Activated CD8-positive, alpha-beta memory T cell treated with anti-CD3 and anti-CD28 coated beads for 1 hour (primary cell): ENCODE data around the gene ATP1A1.
A peak's percentile ranks its signal among the peaks of the same experiment; 100 is the strongest.

ENCODE experiments used
- DNase-seq, 2 donors: peaks; one replicate each; pipeline ENCODE4 v3.0.0-alpha.2; 2020; ENCODE audit warnings: low read depth in 1 of 2; ENCODE audit errors: extremely low read depth in 1 of 2

ATP1A1 gene

DNA sequence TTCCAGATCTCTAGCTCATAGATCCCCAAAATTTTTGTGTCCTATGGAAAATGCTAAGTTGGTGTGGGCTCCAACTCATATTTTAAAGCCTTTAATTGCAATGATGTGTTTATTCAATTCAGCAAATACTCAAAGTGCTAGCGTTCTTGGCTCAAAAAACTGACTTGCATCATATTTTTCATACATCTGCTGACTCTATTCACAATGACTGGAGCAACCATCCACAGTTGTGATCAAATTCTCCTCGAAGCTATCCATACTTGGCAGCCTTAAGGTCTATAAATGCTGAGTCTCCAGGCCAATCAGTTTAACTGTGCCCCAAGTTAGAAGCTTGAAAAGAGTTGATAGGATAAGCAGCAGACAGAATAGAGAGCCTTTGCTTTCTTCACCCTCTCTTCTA, 2.9 kb upstream of the ATP1A1 start:
- DNase-seq, result no peak

DNA sequence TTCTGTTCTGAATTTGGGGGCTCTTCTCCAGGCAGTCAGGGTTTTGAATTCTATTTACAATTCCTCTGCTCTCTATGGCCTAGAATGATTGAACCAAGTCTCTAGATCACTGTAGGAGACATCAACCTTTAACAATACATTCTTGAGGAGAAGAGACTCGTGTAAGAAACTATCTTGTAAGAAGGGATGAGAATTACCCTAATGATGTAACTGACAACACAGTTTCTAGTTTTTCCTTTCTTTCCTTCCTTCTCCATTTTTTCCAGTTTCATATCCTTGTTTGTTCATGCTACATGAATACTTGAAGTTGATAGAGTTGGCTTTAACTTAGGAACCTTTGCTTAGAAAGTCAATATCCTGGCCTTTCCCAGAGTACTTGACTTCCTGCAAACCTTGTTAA, 1.3 kb upstream of the ATP1A1 start:
- no peak for DNase-seq

DNA sequence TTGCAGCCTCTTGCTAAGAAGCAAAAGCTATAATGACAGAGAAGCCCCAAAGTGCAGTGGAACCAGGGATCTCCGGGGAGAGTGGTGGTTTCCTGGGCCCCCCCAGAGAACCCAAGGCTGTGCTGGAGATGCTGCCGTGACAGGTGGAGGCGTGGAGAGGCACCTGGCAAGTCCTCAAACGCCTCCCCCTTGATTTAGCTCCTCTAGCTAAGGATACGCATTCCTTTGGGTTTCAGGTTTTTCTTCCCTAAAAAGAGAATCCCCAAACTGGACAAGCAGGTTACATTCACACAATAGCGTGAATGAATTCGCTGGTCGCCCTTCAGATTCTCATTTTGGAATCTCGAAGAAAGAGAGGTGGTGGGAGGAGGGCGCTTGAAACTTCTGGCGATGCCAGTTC, 853 bp upstream of the ATP1A1 start:
- DNase-seq, result no peak

DNA sequence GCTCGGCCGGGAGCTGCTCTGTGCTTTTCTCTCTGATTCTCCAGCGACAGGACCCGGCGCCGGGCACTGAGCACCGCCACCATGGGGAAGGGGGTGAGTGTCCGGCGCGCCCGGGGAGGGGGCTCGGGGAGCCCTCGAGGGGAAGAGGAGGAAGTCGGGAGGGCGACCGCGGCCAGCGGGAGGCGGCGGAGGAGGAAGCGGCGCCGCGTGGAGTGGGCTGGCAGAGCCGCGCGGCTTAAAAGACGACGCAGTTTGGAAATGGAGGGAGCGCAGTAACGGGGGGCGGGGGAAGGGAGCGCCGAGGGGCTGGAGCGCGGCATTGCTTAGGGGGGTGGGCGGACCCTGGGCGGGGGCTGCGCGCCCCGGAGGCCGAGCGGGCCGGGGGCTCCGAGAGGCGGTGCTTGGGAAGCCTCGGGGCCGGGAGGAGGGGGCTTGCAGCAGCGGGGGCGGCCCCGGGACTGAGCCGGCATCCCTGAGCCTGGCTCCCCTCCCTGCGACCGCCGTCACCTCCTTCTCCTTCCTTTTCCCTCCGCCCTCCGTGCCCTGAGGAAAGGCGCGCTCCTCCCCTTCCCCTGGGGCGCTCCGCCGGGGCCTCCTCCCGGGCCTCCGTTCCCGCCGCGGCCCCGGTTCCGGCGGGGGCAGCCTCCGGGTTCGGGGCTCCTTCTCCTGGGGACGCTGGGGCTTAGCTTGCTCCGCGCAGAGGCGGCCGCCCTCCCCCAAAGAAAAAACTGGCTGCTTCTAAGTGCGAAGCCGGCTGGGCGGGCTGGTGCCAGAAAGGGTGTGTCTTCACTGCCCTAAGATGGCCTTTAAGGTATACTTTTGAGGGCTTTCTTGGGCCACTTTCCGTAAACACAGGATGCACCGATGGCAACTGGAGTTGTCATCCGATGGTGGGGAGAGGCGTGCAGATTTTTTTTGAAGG, 648 bp downstream of the ATP1A1 start:
- DNase-seq, result peak in 1 of 2 donors; percentile 33

DNA sequence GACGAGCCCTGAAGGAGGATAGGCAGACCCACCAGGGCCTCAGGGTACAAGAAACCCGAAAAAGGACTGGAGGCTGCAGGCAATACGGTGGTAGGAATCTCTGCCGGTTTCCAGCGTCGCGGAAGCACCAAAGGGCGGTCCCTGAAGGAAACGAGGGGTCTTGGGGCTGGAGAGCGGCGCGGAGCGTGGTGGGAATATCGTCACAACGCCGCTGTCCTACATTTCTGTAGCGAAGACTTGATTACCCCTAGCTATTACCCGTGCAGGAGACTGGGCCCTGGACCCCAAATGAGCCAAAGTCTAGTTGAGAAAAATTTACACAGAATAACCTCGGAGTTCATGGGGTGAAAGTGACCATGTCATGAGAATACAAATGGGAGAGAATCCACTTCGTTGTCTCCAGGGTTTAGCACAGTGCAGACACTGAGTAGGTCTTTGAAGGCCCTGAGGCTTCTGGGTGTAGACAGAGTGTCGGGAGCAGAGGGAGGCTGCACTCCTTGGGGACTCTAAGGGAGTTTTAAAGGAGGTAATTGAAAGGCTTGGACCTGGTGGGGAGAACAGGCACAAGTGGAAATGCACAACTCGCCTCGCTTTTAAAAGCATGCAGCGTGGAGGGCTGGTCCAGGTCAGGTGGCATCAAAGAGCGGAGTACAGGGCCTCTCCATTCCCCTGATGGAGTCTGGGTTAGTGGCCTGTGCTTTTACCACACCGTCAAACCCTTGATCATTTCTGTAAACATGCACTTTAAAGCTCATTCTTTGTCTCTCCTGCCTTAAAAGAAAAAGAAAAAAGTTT, 1.5 kb downstream of the ATP1A1 start:
- no peak for DNase-seq

DNA sequence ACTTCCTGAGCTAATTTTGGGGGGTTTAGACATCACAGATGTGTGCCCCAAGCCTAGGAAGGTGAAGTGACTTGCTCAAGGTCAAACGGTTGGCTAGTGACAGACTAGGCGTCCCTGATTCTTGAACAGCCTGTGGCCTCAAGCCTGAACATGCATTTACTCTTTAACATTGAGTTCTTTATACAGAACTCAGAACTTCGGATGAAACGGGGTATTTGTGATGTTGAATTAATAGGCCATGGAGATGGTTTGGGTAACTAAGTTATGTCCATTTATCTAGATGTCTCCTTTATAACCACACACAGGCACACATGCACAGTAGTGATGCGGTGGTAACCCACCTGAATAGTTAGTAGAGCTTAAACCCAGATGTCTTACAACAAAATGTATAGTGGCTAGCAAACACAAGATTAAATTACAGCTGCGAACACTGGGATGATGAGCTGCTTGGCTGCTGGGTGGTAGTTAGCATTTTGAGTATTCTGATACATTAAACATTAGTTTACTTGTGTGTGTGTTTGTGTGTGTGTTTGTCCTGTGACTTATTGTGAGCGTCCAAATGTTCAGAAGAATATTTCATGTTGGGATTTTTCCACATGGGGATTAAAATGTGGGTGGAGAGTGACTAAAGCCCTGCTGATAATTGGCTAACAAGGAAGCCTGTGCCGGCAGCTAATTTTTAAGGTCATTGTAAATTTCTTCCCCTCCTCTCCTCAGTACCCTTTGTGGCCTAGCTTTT, 2.3 kb downstream of the ATP1A1 start:
- DNase-seq, result no peak

DNA sequence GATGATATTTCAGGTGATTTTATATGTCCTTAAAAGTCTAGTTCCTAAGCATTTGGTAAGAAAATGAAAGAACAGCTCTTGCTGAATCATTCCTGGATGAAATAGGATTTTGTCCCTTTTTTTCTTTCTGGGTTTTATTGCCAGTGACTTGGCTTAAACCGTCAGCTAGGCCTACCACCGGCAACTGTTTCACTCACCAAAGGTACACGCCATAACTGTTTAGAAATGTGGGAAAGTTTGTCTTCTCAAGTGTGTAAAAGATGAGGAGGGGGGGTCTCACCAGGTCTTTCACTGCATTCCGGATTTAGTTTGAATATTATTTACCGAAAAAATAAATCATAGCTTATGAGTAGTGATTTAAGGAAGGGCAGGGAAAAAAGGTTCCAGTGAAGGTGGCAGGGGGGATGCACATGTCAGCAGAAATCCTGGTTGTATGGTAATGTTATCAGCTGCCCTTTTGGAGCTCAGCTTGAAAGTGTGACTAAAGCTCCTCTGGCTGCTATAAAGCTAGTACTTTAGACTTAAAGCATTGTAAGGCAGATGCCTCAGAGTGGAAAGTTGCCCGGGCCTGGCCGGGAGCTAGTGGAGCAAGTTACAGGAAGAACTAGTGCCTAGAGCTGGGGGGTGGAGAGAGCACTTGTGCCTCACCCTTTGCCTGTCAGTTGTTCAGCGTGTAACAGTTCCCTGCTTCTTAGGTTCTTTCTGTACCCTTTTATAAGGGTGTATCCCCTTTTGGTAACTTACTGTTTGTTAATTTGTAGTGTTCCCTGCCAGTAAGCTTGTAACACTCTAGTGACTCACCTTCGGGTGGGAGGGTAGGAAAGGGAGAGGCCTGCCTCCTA, 3.1 kb downstream of the ATP1A1 start:
- DNase-seq, result no peak

DNA sequence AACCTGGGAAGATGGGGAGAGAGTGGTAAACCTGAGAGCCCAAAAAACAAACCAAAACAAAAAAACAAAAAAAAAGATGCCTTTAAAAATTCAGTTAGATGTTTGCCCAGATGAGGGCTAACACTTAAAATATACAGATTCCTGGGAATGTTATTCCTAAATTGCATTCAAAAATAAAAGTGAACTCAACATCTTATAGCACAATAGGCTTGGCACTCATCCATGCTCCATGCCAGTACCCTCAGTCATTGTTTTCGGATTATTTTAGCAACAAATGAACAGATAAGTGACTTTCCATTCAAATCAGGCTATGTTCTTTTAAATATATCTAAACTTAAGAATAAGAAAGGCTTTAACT, 3.7 kb downstream of the ATP1A1 start:
- DNase-seq, result no peak

DNA sequence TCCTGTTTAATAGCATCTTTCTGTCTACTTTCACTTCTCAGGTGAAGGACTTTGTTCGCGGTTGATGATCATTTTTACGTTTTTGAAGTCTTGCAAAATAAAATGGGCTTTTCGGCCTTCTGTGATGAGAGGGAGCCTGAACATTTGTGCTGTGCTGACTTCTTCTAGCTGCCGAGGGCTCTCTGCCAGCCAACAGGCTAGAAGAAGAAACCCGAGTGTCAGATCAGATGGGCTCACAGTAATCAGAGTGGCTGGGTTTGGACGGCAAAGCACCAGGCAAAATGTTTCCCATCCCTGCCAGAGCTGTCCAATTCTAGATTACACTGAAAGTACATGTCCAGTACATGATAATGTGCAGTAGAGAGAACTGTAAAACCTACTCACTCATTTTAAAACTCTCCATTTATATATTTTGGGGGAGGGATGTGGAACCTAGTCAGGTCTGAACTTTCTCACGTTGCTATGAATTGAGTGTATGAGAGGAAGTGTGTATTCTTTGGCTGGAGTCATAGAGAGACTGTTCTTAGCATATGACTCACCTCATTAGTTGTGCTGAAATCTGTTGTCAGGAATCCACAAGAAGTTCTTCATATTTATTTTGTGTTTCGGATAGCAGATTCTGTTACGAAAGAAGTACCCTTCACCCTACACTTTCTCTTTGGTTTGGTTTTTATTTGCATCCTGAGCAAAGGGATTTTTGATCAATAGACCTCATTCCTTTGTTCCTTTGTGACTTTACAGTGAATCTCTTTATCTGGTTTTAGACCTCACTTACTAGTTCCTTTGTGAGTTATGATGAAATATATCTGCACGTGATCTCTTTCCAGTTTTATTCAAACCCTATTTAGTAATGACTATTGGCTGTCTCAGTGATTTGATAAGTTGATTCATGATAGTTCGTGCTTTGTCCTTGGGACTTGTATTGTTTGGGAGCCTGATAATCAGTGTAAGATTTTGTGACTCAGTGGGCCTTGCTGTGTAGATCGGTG, 4.8 kb downstream of the ATP1A1 start:
- DNase-seq, result no peak

DNA sequence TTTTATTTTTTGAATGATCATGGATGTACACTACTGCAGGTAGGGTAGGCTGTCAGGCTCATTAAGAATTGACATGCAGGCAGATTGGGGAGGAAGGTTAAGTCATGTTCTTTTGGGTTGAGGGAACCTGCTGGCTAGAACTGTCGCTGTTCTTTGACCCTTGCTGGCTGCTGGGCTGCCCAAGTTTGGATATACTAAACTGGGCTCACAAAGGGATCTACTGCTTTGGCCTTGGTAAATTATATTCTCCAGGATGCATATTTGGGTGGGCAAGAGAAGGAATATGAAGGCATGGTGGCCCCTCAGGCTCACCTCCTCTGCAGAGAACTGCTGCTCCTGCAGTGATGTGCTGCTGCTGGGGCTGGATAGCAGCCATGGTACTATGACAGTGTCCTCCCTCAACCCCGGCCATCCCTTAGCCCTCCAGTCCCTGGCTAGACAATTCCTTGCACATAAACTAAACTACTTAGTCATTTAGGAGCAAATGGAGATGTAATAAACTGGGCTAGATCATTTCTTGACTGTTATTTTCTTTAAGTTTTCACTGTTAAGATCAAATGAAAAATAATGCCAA, 6.1 kb downstream of the ATP1A1 start:
- no peak for DNase-seq

DNA sequence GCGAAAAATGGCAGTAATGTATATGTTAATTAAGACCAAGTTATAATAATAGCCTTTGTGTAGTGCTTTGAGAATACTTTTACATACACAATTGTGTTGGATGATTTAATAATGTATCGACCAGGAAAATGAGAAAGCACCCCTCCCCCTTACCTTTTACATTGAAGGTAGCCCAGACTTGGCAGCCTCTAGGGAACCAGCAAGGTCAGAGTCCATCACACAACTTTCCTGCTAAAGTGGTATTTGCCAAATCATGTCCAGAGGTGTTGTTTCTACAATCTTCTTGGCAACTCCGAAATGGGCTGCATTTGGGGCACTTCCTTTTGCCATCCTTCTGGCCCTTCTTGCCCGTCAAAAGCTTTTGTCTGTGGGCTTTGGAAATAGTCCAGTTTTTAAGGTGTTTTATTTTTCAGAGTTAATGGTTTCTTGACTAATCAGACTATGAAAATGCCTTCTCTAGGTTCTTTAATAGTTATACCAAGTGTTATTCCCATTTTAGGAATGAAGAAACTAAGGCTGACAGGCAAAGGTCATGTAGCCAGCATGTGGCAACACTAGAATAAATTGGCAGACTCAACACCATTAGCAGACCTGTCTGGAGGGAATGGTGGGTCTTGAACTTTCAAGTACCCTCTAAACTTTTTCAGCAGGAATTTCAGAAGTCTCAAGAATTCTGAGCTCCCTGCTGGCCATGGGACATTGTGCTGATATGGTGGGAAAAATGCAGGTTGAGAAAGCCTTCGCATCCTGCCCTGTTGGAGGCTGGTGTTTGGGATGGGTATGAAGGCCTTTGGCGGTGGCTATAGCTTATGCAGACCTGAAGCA, 6.8 kb downstream of the ATP1A1 start:
- DNase-seq, result no peak

DNA sequence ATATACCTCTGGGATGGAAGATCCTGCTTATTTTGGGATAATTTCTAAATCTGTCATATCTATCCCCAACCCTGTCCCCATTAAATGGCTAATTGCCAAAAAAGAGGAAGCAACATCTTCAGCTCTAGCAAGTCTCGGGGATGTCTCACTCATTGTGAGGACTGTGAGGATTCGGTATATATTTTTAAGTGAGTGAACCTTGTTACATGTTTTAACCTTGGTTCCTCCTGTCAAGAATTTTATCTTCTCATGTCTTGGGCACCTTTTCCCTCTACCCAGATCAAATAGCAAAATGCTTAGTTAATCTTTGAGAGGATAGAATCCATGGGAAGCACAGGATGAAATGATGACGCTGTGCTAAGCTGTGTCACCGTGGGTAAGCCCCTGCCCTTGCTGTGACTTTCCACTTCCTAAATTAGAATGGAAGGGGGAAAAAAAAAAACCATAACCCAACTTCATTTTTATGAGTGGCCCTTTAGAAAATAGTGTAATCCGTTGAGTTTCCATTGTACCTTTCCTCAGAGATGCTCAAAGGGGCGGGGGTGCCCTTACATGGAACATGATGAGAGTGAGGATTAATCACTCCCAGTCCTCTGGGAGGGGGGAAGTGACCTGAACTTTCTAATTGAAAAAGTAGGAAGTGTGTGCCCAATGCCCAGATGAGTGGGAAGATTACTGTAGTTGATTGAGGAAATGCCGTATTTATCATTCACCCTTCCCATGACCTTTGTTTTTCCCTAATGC, 7.6 kb downstream of the ATP1A1 start:
- DNase-seq, result no peak

DNA sequence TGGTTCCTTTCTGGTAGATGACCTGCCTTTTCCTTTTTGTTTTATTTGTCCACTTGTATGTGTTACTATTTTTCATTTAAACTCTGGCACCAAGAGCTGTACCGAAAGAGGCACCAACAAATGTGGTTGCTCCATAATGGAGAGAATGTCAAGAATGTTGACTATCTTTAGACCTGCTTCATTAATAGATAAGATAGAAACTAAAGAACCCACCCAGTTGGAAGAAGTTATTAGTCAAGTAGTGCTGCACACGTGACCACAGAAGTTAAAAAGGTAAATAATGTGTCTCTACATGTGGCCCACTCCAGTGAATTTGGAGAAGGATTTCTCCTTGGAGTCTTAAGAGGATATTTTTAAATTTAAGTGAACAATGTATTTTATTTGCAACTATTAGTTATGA, 9.3 kb downstream of the ATP1A1 start:
- no peak for DNase-seq

DNA sequence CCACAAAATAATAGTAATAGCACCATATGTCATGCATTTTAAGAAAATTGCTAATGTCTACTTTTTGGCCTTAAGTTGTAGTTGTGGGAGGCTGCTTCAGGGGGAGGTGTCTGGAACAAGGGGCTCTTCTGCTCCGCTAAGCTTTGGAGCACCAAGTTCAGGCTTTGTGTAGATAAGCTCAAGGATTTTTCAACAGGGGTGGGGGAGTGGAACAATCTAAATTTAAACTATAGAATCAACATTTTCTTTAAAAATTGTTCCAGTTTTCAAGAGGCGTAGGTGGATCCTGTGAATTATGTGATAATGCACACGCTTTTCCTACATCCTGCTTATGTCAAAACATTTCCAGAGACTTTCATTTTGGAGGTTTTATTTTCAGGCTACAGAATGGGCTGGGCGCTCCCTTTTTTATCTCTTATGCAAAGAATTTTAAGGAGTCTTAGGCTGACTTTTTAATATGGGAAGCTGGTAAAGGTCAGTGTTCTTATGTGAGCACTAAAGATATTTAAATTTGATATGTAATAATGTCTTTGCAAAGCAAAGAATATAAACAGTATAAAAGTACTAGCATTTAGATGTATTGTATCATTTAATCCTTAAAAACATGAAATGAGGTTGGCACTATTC, 9.9 kb downstream of the ATP1A1 start:
- no peak for DNase-seq

DNA sequence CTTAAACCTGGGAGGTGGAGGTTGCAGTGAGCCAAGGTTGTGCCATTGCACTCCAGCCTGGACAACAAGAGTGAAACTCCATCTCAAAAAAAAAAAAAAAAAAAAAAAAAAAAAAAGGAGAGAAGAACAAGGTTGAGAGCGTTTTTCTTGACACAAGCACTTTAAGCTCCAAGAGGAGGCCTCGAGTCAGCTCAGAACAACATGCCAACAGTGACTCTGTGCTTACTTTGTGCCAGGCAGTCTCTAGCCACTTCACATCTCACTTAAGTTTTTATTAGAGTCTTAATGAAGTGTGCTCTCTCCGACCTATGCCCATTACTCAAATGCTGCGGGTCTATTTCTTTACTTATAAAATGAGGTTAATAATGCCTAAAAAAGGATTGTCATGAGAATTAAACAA, 13.0 kb downstream of the ATP1A1 start:
- DNase-seq, result no peak

DNA sequence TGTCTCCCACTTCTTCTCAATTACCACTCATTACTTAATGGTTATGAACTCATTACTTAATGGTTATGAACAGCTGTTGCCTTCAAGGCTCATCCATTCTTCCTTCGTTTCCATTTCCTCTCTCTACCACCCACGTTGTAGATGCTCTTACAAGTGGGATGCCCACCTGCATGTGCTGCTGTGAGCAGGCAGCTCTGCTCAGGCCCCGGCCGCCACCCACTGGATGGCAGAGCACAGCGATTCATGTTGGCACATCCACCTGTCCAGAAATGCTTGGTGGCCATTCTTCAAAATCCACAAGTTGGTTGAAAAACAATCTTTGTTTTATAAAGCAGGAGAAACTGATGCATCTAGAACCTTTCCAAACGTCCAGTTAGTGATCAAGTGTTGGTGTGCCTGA, 14.5 kb downstream of the ATP1A1 start:
- DNase-seq, result no peak

DNA sequence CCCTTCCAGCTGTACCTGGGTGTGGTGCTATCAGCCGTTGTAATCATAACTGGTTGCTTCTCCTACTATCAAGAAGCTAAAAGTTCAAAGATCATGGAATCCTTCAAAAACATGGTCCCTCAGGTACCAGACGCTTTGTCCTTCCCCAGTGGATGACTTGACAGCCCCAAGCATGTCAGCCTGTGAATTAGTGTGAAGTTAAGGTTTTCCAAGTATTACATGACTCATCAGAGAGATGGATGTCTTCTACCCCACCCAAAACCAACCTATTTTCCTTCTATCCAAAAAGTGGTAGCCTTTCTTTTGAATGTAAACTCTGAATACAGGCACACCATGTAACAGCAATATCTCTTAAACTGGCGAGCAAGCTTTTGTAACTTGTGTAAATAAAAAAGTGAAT, 15.1 kb downstream of the ATP1A1 start:
- no peak for DNase-seq
